BLaER1 (cell line): ENCODE results near the gene KCNIP4.
A peak's percentile ranks its signal among the peaks of the same experiment; 100 is the strongest.

Experiments
- H3K27ac ChIP-seq: shearing (Covaris generic); formaldehyde crosslinking; 2 replicates; pipeline ENCODE4 v1.8.1; 2022
- H3K27me3 ChIP-seq: shearing (Covaris generic); formaldehyde crosslinking; 2 replicates; pipeline ENCODE4 v1.8.1; 2022
- H3K36me3 ChIP-seq: shearing (Covaris generic); formaldehyde crosslinking; 2 replicates; pipeline ENCODE4 v1.8.1; 2022
- H3K4me1 ChIP-seq: shearing (Covaris generic); formaldehyde crosslinking; 2 replicates; pipeline ENCODE4 v1.8.1; 2022
- H3K4me2 ChIP-seq: shearing (Covaris generic); formaldehyde crosslinking; 2 replicates; pipeline ENCODE4 v1.8.1; 2022
- H3K4me3 ChIP-seq: shearing (Covaris generic); formaldehyde crosslinking; 2 replicates; pipeline ENCODE4 v1.8.1; 2022
- H3K9ac ChIP-seq: shearing (Covaris generic); formaldehyde crosslinking; 2 replicates; pipeline ENCODE4 v1.8.1; 2022
- H3K9me3 ChIP-seq: shearing (Covaris generic); formaldehyde crosslinking; 2 replicates; pipeline ENCODE4 v1.8.1; 2022
- H4K20me1 ChIP-seq: shearing (Covaris generic); formaldehyde crosslinking; 2 replicates; pipeline ENCODE4 v1.8.1; 2022
- Cebpa-rat ChIP-seq: shearing (Covaris generic); IDR thresholded peaks from 2 replicates; pipeline ENCODE4 v1.8.1; 2022

The KCNIP4 gene

GRCh38 chr4:20926529-20926928 lies 1022.0 kb downstream of the KCNIP4 start:
- no peak overlapping the region for H3K4me2 ChIP-seq
- no peaks in the 10 kb centered on the region for H3K36me3 ChIP-seq

GRCh38 chr4:20925176-20925575 lies 1023.4 kb downstream of the KCNIP4 start:
- Histone ChIP-seq H3K27me3 (no peaks in the 10 kb centered on the region), H4K20me1 (no peaks in the 10 kb centered on the region), H3K4me1 (no peaks in the 10 kb centered on the region), H3K4me2 (no peak overlapping the region), H3K27ac (no peak overlapping the region), H3K4me3 (no peak overlapping the region), H3K9me3 (no peaks in the 10 kb centered on the region), H3K9ac (no peak overlapping the region), H3K36me3 (no peaks in the 10 kb centered on the region)
- no peak for TF ChIP-seq Cebpa-rat

More at GRCh38 chr4:20926529-20926928, 1022.0 kb downstream of the KCNIP4 start:
- Histone ChIP-seq H3K4me3 (no peak overlapping the region), H3K27me3 (no peaks in the 10 kb centered on the region), H3K9me3 (no peaks in the 10 kb centered on the region), H3K27ac (no peak overlapping the region), H4K20me1 (no peaks in the 10 kb centered on the region), H3K4me1 (no peaks in the 10 kb centered on the region), H3K9ac (no peak overlapping the region)
- no peak for TF ChIP-seq Cebpa-rat

- Histone ChIP-seq H3K27me3 (no peaks in the 10 kb centered on the region), H3K4me3 (no peak overlapping the region), H3K9me3 (no peaks in the 10 kb centered on the region), H3K36me3 (no peaks in the 10 kb centered on the region), H3K4me1 (no peaks in the 10 kb centered on the region), H3K27ac (no peak overlapping the region), H3K4me2 (no peak overlapping the region), H3K9ac (no peak overlapping the region), H4K20me1 (no peaks in the 10 kb centered on the region)
- no peak for TF ChIP-seq Cebpa-rat
Observed at GRCh38 chr4:20922962-20923361, 1025.6 kb downstream of the KCNIP4 start.

- no peak for TF ChIP-seq Cebpa-rat
Observed at GRCh38 chr4:20916106-20916505, 1032.5 kb downstream of the KCNIP4 start.

GRCh38 chr4:20904966-20905365 lies 1043.6 kb downstream of the KCNIP4 start:
- Histone ChIP-seq H3K36me3 (no peaks in the 10 kb centered on the region), H3K4me1 (no peaks in the 10 kb centered on the region), H3K9ac (no peak overlapping the region), H3K27me3 (no peaks in the 10 kb centered on the region), H3K9me3 (no peaks in the 10 kb centered on the region), H3K4me3 (no peak overlapping the region), H3K4me2 (no peak overlapping the region), H3K27ac (no peak overlapping the region), H4K20me1 (no peaks in the 10 kb centered on the region)
- TF ChIP-seq Cebpa-rat: no peak

More at GRCh38 chr4:20916106-20916505, 1032.5 kb downstream of the KCNIP4 start:
- Histone ChIP-seq H3K4me2 (0 out of 2 replicates have a peak overlapping the region, but pooled peaks have one; percentile 13), H3K4me3 (no peak overlapping the region), H3K9ac (no peak overlapping the region), H4K20me1 (no peaks in the 10 kb centered on the region), H3K4me1 (peaks cover 8% of the 10 kb centered on the region; the same call in 1 of the 2 replicates), H3K9me3 (no peaks in the 10 kb centered on the region), H3K36me3 (no peaks in the 10 kb centered on the region), H3K27ac (no peak overlapping the region), H3K27me3 (no peaks in the 10 kb centered on the region)

GRCh38 chr4:20901851-20902250 lies 1046.7 kb downstream of the KCNIP4 start:
- Histone ChIP-seq H3K9me3 (no peaks in the 10 kb centered on the region), H3K9ac (no peak overlapping the region), H3K36me3 (no peaks in the 10 kb centered on the region), H3K4me2 (no peak overlapping the region), H3K27ac (no peak overlapping the region), H3K4me1 (no peaks in the 10 kb centered on the region), H4K20me1 (no peaks in the 10 kb centered on the region), H3K27me3 (no peaks in the 10 kb centered on the region), H3K4me3 (no peak overlapping the region)
- TF ChIP-seq Cebpa-rat: no peak

- no peaks in the 10 kb centered on the region for H3K36me3 ChIP-seq
- H3K27ac ChIP-seq: no peak overlapping the region
- H3K9me3 ChIP-seq: no peaks in the 10 kb centered on the region
- H3K4me2 ChIP-seq: no peak overlapping the region
- H3K27me3 ChIP-seq: no peaks in the 10 kb centered on the region
- H3K9ac ChIP-seq: no peak overlapping the region
- no peaks in the 10 kb centered on the region for H4K20me1 ChIP-seq
- H3K4me1 ChIP-seq: no peaks in the 10 kb centered on the region
- TF ChIP-seq Cebpa-rat: no peak
- no peak overlapping the region for H3K4me3 ChIP-seq
Observed at GRCh38 chr4:20899591-20899990, 1049.0 kb downstream of the KCNIP4 start.

- no peaks in the 10 kb centered on the region for H3K36me3 ChIP-seq
- H3K9ac ChIP-seq: no peak overlapping the region
- H3K27ac ChIP-seq: no peak overlapping the region
- no peak overlapping the region for H3K4me3 ChIP-seq
- H3K9me3 ChIP-seq: no peaks in the 10 kb centered on the region
- no peaks in the 10 kb centered on the region for H3K27me3 ChIP-seq
- H4K20me1 ChIP-seq: no peaks in the 10 kb centered on the region
- H3K4me1 ChIP-seq: 0 out of 2 replicates have a peak, but pooled peaks cover 2% of the 10 kb centered on the region
- no peak overlapping the region for H3K4me2 ChIP-seq
- no peak for TF ChIP-seq Cebpa-rat
Observed at GRCh38 chr4:20895988-20896387, 1052.6 kb downstream of the KCNIP4 start.

- no peak for TF ChIP-seq Cebpa-rat
- Histone ChIP-seq H3K4me1 (0 out of 2 replicates have a peak, but pooled peaks cover 4% of the 10 kb centered on the region), H3K4me3 (no peak overlapping the region), H3K36me3 (no peaks in the 10 kb centered on the region), H3K9me3 (no peaks in the 10 kb centered on the region), H3K4me2 (no peak overlapping the region), H3K9ac (no peak overlapping the region), H4K20me1 (no peaks in the 10 kb centered on the region), H3K27ac (no peak overlapping the region), H3K27me3 (no peaks in the 10 kb centered on the region)
Observed at GRCh38 chr4:20895208-20895607, 1053.4 kb downstream of the KCNIP4 start.

GRCh38 chr4:20890761-20891160 lies 1057.8 kb downstream of the KCNIP4 start:
- no peak for TF ChIP-seq Cebpa-rat
- Histone ChIP-seq H3K9me3 (no peaks in the 10 kb centered on the region), H3K9ac (no peak overlapping the region), H4K20me1 (no peaks in the 10 kb centered on the region), H3K27ac (no peak overlapping the region), H3K4me1 (0 out of 2 replicates have a peak, but pooled peaks cover 4% of the 10 kb centered on the region), H3K36me3 (no peaks in the 10 kb centered on the region), H3K27me3 (no peaks in the 10 kb centered on the region), H3K4me3 (no peak overlapping the region), H3K4me2 (no peak overlapping the region)

GRCh38 chr4:20889901-20890300 lies 1058.7 kb downstream of the KCNIP4 start:
- Histone ChIP-seq H3K9ac (no peak overlapping the region), H3K27me3 (no peaks in the 10 kb centered on the region), H3K9me3 (no peaks in the 10 kb centered on the region), H4K20me1 (no peaks in the 10 kb centered on the region), H3K27ac (no peak overlapping the region), H3K36me3 (no peaks in the 10 kb centered on the region), H3K4me1 (0 out of 2 replicates have a peak, but pooled peaks cover 4% of the 10 kb centered on the region), H3K4me3 (no peak overlapping the region), H3K4me2 (no peak overlapping the region)
- no peak for TF ChIP-seq Cebpa-rat
